Caki2 (cell line): Measurements from ENCODE around the gene TMEM171. TPM values are rescaled to one million over a fixed set of nuclear protein-coding genes. Genes with fewer than 3 reads are reported as not detected.
A peak's percentile ranks its signal among the peaks of the same experiment; 100 is the strongest.

Experiments used
- DNase-seq: peaks from one replicate; pipeline ENCODE4 v3.0.0-alpha.2; 2015; ENCODE audit warnings: low read depth
- in situ Hi-C: cut with HindIII; loops from 2 replicates; pipeline ENCODE4 v1.10.0; 2016; ENCODE audit warnings: low sequenced_read_pairs, low pct_unique_long_range_greater_than_20kb, mixed read lengths
- total RNA-seq: library from RNA; depleted of rRNA; stranded (reverse); fragments of >200 nt; shearing (Covaris generic); gene quantifications from 2 replicates; pipeline ENCODE4 v1.2.3, GENCODE V29; 2014; ENCODE audit warnings: low replicate concordance

Gene TMEM171
- total RNA-seq, 1 experiment from 2014 or later: 3.5 TPM

DNA sequence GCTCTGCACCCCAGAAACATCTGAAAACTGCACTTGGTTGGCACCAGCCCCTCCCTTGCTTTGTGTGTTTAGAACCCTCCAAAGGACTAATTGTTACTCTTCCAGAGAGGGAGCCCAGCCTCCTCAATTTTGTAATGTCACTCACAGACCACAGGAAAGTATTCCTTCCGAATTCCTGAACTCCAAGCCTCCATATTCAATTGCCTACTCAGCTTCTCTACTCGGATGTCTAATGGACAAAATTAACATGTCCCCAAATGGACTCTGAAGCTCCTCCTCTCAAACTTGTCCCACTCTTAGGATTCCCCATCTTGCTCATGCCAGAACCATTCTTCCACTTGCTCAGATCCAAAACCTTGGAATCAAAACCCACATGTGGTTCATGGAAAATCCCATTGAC, 3.9 kb upstream of the TMEM171 start:
- in situ Hi-C loops: no loop called here
- DNase-seq: no peak

DNA sequence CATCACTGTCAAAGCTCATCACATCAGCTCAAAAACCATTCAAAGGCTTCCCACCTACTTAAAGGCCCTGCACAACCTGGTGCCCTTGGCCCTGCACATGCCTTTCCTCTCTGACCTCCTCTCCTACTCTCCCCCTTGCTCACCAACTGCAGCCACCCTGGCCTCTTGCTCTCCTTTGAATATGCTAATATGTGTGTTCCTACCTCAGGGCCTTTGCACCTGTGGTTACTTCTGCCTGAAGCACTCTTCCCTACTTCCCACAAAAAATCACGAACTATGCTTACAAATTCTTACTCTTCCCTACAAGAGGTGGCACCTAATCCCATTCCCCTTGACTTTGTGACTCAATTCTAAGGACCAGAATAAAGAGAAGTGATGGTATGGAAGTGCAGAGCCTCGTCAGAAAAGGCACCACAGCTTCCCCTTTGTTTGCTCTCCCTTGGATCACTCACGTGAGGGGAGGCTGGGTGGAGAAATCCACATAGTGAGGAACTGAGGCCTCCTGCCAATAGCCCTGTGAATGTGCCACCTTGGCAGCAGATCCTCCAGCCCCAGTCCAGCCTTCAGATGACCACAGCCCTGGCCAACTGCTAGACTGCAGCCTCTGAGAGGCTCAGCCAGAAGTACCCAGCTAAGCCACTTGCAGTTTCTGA, 3.2 kb upstream of the TMEM171 start:
- DNase-seq: no peak
- in situ Hi-C loops: no loop called here

DNA sequence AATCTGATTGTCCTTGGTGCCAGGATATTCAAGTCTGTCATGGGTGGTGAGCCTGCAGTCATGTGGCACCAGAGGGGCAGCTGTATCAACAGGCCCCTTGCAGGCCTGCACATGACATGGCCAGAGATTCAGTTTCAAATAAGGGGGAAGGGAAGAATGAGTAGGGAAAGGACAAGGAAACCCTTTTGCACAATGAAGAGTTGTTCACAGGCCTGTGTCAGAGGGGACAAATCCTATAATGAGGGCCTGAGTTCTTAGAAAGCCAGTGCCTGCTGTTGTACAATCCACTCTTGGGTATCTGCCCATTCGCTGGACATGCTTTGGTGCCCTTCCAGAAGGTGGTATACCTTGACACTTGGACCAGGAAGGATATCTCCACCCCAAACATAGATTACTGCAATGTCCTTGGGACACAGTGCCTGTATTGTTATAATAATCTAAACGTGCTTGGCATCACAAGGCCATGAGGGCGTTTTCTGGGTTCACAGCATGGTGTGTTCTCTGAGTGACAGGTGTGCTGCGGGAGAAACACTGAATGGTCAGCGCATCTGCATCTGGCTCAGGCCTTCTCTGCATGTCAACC, 1.9 kb upstream of the TMEM171 start:
- DNase-seq: peak; percentile 30
- in situ Hi-C loops: no loop called here

DNA sequence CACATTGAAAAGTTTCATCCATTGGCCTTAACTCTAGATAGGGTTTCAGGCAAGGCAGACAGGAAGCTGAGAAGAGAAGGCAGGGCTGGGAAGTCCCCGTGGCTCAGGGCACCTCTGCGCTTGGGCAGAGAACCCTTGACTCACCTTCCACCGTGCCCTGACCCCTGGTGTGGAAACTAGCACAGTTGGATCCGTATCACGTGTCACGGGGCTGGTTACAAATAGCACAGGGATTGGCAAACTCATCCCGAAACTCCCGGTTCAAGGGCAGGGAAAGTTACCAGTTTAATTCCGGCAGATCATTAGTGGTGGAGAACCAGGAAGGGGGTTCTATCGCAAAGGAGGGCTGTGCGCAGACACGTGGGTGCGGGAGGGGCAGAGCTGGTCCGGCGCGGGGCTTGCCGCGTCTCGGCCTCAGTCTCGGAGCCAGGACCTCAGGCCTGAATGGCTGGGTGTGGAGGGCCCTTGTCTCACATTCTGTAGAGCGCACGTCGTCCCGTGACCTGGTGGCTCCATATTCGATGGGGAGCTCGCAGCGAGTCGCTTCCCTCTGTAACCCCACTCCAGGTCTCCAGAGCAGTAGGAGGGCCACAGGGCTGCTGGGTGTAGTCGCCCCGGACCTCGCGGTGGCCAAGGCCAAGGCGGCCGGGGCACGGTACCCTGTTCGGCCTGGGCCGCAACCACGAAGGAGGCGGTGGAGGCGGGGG, 771 bp upstream of the TMEM171 start:
- in situ Hi-C loops: no loop called here
- DNase-seq: peak; percentile 64

DNA sequence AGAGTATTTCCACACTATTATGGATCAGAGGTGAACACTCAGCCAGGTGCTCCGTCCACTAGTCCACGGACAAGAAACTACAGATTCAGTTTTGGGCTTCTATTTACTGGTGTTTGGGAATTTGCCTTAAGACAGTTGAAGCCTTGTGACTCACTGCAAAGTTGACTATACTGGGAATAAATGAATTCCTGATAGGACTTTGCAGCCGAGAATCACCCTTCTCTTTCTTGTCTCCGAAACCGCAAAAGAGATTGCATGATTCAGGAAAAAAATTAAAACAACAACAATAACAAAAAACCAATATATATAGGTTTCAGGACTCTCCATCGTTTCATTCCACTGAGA, 716 bp downstream of the TMEM171 start:
- in situ Hi-C loops: no loop called here
- DNase-seq: peak; percentile 3

DNA sequence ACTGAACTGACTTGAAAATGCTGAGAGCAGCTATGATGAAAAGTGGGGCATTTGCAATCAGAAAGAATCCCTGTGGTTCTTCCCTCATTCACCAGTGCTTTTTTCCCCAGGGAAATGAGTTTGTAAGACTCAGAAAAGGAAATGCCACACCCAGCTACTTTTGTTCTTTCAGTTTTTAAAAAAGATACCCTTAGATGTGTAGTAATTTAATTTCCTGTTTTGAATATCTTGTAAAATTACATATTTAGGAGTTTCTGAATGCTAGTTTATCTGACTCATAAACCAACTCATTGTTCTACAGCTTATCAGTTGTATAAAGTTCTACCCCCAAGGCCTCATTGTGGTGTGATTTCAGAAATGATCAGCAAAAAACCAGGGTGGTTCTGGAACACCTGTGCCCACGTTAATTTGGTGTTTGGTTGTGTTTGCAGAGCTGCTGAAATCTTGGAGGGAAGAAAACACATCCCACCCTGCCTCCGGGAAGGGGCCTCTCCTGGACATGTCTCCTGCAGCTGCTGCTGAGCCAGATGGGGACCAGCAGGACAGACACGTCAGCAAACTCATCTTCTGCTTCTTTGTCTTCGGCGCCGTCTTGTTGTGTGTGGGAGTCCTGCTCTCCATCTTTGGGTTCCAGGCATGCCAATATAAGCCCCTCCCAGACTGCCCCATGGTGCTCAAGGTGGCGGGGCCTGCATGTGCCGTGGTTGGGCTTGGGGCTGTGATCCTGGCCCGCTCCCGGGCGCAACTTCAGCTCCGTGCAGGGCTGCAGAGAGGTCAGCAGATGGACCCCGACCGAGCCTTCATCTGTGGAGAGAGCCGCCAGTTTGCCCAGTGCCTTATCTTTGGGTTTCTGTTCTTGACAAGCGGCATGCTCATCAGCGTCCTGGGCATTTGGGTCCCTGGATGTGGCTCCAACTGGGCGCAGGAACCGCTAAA, 2.8 kb downstream of the TMEM171 start:
- in situ Hi-C loops: no loop called here
- DNase-seq: no peak

DNA sequence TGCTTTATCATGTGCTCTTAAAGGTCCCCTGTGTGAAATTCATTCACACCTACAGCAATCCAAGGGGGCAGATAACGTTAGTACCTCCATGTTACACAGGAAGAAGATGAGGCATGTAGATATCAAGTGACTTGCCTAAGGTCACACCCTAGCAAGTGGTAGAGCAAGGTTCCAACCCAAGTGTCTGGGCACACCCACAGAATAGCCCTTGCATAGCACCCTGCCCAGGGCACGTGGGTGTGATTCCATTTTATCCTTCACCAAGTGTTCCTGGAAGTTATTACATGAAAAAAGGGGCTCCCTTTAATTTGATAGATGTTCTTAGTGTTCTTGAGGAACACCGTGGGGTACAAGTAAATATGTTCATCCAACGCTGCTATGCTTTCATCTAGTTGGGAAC, 4.9 kb downstream of the TMEM171 start:
- DNase-seq: no peak
- in situ Hi-C loops: no loop called here

DNA sequence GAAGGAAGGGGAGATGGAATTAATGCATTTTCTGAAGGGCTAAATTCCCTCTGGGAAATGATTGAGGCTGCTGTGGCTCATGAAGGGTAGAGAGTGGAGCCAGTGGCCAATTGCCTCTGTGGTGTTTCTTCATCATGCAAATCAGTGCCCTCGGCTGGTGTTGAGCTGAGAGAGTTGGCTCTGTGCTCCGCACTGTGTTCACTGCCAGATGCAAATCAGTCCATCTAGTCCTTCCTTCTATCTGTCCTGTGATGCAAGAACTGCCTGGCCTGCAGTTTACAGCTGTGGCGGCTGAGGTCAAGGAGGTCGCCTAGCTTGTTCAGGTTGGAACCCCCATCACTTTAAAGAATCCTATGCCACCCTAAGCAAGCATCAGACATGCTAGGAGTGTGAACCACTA, 6.0 kb downstream of the TMEM171 start:
- in situ Hi-C loops: no loop called here
- DNase-seq: no peak

DNA sequence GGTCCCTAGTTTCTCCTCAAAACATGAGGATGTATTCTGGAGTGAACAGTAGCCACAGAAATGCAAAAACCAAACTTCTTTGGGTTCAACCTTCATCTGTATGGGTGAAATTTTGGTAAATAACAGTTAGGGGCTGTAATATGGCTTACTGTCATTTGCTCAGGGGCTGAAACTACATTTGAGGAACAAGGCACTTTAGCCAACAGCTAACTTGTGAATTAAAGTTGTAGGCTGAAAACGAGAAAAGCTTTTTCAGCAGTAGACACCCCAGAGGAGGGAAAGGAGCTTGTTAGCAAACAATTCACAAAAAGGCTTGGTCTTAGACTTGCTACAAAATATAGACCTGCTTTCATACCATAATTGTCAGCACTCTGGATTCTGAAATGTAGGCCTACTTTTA, 6.6 kb downstream of the TMEM171 start:
- in situ Hi-C loops: no loop called here
- no peak for DNase-seq

DNA sequence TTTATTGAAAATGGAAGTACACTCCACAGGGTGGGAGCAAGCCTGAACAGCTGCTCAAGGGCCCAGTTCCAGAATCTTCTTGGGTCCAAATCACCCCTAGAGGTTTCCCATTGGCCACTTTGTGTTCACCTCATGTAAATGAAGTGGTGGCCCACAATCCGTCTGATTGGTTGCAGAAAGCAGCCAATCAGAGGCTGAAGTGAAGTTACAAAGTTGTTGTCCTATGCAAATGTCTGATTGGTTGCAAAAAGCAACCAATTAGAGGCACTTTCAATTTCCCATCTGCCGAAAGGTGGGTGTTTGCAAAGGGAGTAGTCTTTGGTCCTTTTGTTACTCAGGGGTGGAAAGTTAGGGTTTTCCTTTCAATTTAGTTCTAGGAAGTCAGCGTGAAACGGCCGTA, 8.8 kb downstream of the TMEM171 start:
- in situ Hi-C loops: no loop called here
- no peak for DNase-seq

DNA sequence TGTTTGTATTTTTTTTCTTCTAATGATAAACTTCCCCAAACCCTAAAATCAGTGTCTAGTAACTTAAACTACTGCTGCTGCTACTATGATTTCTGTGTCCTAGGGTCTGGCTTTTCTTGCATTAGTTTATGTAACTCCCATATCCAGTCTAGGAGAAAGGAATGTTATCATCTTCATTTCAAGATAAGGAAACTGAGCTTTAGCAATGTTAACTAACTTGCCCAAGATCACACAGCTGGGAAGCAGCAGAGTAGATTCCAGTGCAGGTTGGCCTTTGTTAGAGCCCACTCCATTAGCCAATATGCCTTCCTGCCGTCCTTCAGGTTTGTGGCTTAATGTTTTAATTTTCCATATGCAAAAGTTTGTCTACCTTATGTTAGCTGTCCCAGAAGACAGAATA, 10.4 kb downstream of the TMEM171 start:
- no peak for DNase-seq
- in situ Hi-C loops: no loop called here

DNA sequence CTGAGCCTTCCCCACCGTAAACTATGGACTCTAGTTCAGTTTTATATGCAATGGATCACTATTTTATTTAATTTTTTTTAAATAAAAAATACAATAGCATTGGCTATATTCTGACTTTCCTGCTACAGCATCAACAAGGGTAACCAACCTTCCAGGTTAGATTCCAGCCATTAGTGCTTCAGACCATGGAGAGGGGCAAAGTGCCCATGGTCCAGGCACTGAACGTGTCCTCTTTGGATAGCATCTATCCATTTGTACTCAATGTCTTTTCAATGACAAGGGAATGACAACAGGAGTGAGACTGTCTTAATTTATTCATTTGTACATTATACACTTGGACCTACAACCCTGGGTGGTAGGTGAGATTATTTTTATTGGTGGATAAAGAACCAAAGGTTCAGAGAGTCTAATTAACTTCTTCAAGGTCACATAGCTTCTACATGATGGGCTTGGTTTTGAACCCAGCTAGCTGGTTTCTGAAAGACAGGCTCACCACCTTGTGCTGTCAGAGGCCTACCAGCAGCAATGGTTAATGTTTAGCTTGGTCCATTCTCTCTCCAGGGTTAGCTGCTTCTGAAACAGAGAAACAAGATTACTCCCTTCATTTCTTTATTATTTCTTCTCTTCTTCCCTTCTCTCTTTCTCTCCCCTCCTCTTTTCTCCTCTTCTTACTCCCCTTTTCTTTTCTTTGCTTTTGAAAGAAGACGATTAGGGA, 11.5 kb downstream of the TMEM171 start:
- no peak for DNase-seq
- in situ Hi-C loops: no loop called here

DNA sequence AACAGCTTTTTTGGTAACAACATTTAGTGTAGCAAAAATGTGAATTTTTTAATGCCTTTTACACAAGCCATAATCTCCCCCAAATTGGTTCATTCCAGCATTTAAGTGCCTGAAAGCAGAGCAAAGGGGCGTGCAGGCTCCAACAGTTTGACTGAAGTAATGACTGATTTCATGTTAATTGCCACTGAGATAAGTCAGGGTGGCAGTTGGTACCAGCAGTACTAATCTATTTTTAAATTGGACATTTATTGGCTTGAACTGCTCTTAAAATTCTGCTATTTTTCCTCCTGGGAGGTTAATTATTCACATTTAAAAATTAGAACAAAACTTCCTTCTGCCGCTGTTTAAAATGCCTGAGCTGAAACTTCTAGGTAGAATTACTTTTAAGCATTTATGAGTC, 12.4 kb downstream of the TMEM171 start:
- in situ Hi-C loops: no loop called here
- no peak for DNase-seq

DNA sequence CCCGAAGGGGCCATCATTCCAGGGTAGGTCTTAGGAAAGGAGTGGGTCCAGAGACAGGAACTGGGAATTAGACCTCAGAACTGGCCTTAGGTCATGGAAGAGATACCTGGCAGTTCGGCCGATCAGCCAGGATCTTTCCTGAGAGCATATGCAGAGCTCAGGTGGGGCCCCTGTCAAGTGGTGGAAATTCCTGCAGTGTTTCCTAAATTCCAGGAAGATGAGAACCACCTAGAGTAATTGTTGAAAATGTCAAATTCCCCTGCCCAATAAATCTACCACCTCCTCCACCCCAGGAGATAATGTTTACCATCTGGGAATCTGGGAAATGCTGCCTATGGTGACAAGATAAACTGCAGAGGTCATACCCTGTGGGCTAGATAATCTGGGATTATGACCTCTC, 14.6 kb downstream of the TMEM171 start:
- in situ Hi-C loops: no loop called here
- DNase-seq: no peak

DNA sequence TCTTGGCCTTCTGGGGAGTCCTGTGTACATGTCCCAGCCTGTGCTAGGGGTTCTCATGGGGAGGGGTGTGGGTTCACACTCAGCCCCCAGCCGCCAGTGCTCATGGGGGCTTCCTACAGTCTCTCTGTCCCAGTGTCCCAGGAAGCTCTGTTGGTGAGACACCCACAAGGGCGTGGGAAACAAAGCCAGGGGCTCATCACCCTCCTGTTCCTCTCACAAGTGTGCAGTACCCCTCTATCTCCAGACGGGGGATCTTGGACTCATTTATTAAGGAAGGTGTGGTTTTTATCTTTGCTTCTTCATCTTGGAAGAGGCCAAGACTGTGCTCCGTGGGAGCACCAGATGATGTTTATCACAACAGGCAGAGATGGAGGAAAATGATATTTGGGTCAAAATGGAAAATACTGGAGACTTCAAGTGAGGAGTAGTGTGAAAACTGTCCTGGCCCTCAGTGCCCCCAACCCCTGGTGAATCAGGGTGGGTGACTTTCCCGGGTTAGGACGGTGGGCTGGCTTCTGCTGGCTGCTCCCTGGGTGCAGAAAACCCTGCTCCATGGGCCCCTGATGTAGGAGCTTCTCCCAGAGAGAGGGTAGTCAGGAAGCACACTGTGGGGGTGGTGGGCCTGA, 15.2 kb downstream of the TMEM171 start:
- no peak for DNase-seq
- in situ Hi-C loops: no loop called here

DNA sequence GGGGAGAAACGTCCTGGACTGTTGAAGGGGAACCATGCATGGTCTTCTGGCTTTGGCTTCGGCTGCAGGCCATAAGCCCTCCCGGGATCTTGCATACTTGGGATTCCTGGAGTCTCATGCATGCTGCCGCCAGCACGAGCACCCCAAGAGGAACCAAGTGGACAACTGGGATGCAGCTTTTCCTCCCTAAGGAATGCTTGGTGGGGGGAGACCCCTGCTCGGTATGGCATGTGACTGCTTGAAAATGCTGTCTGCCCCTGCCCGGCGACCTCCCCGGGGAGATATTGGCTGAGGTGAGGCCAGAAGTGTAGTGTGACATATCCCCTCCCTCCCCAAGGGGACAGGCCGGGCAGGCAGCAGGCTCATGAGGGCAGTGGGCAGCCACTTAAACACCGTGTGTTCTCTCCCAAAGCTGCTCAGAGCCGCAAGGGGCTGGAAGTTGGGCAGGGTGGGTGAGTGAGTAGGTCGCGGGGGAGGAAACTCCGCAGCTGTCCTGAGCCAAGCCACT, 15.7 kb downstream of the TMEM171 start:
- DNase-seq: no peak
- in situ Hi-C loops: no loop called here

DNA sequence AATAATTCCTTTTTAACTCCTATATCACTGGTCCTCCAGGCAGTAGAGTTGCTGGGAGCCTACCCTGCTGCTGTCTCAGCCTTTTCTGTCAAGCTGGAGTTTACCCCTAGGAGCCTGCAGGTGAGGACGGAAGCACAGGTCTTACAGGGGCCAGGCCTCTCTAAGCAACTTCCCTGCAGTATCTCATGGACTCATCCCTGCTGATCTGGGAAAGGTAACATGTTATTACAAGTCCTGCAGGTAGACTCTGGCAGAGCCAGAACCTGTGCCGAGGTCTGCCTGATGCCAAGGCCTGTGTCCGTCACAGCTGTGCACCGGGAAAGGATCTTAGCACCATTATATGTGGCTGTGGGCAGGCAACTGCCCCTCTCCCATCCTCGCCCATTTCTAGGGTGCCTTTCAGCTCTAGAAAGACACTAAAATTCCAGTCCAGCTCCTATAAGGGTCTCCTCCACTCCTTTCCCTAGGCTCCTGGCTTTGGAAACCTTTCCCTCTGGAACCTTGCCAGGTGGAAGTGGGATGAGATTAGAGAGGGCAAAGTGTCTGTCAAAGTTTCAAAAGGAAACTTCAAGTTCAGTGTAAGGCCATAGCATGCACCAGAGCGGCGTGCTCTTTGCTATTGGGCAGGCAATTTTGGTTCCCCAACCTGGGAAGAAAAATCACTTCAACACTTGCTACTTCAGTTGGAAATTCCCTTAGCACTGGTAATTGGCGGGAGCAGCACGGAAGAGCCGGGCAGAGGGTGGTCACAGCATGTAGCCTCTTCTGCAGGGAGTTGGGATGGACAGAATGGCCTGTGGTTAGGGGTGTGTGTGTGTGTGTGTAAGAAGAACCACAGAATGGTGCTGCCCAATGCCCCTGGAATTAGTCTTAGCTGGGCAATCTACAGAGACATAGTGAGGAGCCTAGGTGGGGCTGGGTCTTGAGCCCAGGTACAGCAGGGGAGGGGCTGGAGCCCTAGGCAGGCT, 17.5 kb downstream of the TMEM171 start:
- DNase-seq: no peak
- in situ Hi-C loops: no loop called here
